ENCODE results near the gene SEMA3D. TPM values are rescaled to one million over a fixed set of nuclear protein-coding genes. Genes with fewer than 3 reads are reported as not detected.

SEMA3D gene
- not detected for polyA plus RNA-seq (2012; ENCODE audit: missing spikeins)

GRCh38 chr7:85186521-85187241 is at the start of gene SEMA3D:
TSS of gene SEMA3D (minus strand) at chr7:85187056. CDS start at chr7:85121891, 65,165 bp downstream.
- FAIRE-seq = peak; percentile 62
- TF ChIP-seq TAF1 (IDR thresholded peaks at IDR 0.05; ENCODE audit: borderline replicate concordance, low read depth, low read length) = no peak
- peak; percentile 41 for DNase-seq (ENCODE audit: insufficient read length)

- no peak for FAIRE-seq
- no peak for TF ChIP-seq POLR2AphosphoS5 (IDR thresholded peaks at IDR 0.05; ENCODE audit: low read depth, low read length)
- no peak for TF ChIP-seq POLR2A (IDR thresholded peaks at IDR 0.05; ENCODE audit: low read depth, low read length)
- TF ChIP-seq TAF1 (IDR thresholded peaks at IDR 0.05; ENCODE audit: borderline replicate concordance, low read depth, low read length) = no peak
- no peak for DNase-seq (ENCODE audit: insufficient read length)
These were observed 47.9 kb upstream of the SEMA3D start for GRCh38 chr7:85234730-85235129.

GRCh38 chr7:85232068-85232467 is 45.2 kb upstream of the SEMA3D start:
- DNase-seq (ENCODE audit: insufficient read length) = no peak
- no peak for FAIRE-seq
- TF ChIP-seq POLR2AphosphoS5 (IDR thresholded peaks at IDR 0.05; ENCODE audit: low read depth, low read length) = no peak
- TF ChIP-seq POLR2A (IDR thresholded peaks at IDR 0.05; ENCODE audit: low read depth, low read length) = no peak
- no peak for TF ChIP-seq TAF1 (IDR thresholded peaks at IDR 0.05; ENCODE audit: borderline replicate concordance, low read depth, low read length)

- DNase-seq (ENCODE audit: insufficient read length) = no peak
- no peak for FAIRE-seq
- TF ChIP-seq POLR2AphosphoS5 (IDR thresholded peaks at IDR 0.05; ENCODE audit: low read depth, low read length) (no peak), POLR2A (IDR thresholded peaks at IDR 0.05; ENCODE audit: low read depth, low read length) (no peak), TAF1 (IDR thresholded peaks at IDR 0.05; ENCODE audit: borderline replicate concordance, low read depth, low read length) (no peak)
These were observed 43.8 kb upstream of the SEMA3D start for GRCh38 chr7:85230623-85231022.

GRCh38 chr7:85229544-85229943 is 42.7 kb upstream of the SEMA3D start:
- DNase-seq (ENCODE audit: insufficient read length) (no peak), FAIRE-seq (no peak)
- TF ChIP-seq POLR2AphosphoS5 (IDR thresholded peaks at IDR 0.05; ENCODE audit: low read depth, low read length) (no peak), POLR2A (IDR thresholded peaks at IDR 0.05; ENCODE audit: low read depth, low read length) (no peak), TAF1 (IDR thresholded peaks at IDR 0.05; ENCODE audit: borderline replicate concordance, low read depth, low read length) (no peak)

GRCh38 chr7:85226361-85227085 is 39.7 kb upstream of the SEMA3D start:
- DNase-seq (ENCODE audit: insufficient read length) (no peak), FAIRE-seq (no peak)
- TF ChIP-seq POLR2A (IDR thresholded peaks at IDR 0.05; ENCODE audit: low read depth, low read length) (no peak), POLR2AphosphoS5 (IDR thresholded peaks at IDR 0.05; ENCODE audit: low read depth, low read length) (no peak), TAF1 (IDR thresholded peaks at IDR 0.05; ENCODE audit: borderline replicate concordance, low read depth, low read length) (no peak)

GRCh38 chr7:85224171-85224570 is 37.3 kb upstream of the SEMA3D start:
- no peak for TF ChIP-seq POLR2A (IDR thresholded peaks at IDR 0.05; ENCODE audit: low read depth, low read length)
- TF ChIP-seq POLR2AphosphoS5 (IDR thresholded peaks at IDR 0.05; ENCODE audit: low read depth, low read length) = no peak
- TF ChIP-seq TAF1 (IDR thresholded peaks at IDR 0.05; ENCODE audit: borderline replicate concordance, low read depth, low read length) = no peak
- DNase-seq (ENCODE audit: insufficient read length) (no peak), FAIRE-seq (no peak)

- DNase-seq (ENCODE audit: insufficient read length) (no peak), FAIRE-seq (no peak)
- TF ChIP-seq TAF1 (IDR thresholded peaks at IDR 0.05; ENCODE audit: borderline replicate concordance, low read depth, low read length) = no peak
- TF ChIP-seq POLR2AphosphoS5 (IDR thresholded peaks at IDR 0.05; ENCODE audit: low read depth, low read length) = no peak
- no peak for TF ChIP-seq POLR2A (IDR thresholded peaks at IDR 0.05; ENCODE audit: low read depth, low read length)
These were observed 35.7 kb upstream of the SEMA3D start for GRCh38 chr7:85222522-85222921.

- TF ChIP-seq POLR2A (IDR thresholded peaks at IDR 0.05; ENCODE audit: low read depth, low read length) = no peak
- TF ChIP-seq POLR2AphosphoS5 (IDR thresholded peaks at IDR 0.05; ENCODE audit: low read depth, low read length) = no peak
- no peak for TF ChIP-seq TAF1 (IDR thresholded peaks at IDR 0.05; ENCODE audit: borderline replicate concordance, low read depth, low read length)
- no peak for FAIRE-seq
These were observed 34.9 kb upstream of the SEMA3D start for GRCh38 chr7:85221796-85222195.

GRCh38 chr7:85220651-85221050 is 33.8 kb upstream of the SEMA3D start:
- DNase-seq (ENCODE audit: insufficient read length) = no peak
- TF ChIP-seq POLR2A (IDR thresholded peaks at IDR 0.05; ENCODE audit: low read depth, low read length) (no peak), TAF1 (IDR thresholded peaks at IDR 0.05; ENCODE audit: borderline replicate concordance, low read depth, low read length) (no peak), POLR2AphosphoS5 (IDR thresholded peaks at IDR 0.05; ENCODE audit: low read depth, low read length) (no peak)
- no peak for FAIRE-seq

More at GRCh38 chr7:85221796-85222195, 34.9 kb upstream of the SEMA3D start:
- DNase-seq (ENCODE audit: insufficient read length) = no peak

- DNase-seq (ENCODE audit: insufficient read length) (no peak), FAIRE-seq (no peak)
These were observed 33.2 kb upstream of the SEMA3D start for GRCh38 chr7:85220023-85220422.

GRCh38 chr7:85217085-85217484 is 30.2 kb upstream of the SEMA3D start:
- no peak for DNase-seq (ENCODE audit: insufficient read length)
- no peak for FAIRE-seq
- TF ChIP-seq POLR2AphosphoS5 (IDR thresholded peaks at IDR 0.05; ENCODE audit: low read depth, low read length) = no peak
- TF ChIP-seq POLR2A (IDR thresholded peaks at IDR 0.05; ENCODE audit: low read depth, low read length) = no peak
- no peak for TF ChIP-seq TAF1 (IDR thresholded peaks at IDR 0.05; ENCODE audit: borderline replicate concordance, low read depth, low read length)

More at GRCh38 chr7:85220023-85220422, 33.2 kb upstream of the SEMA3D start:
- TF ChIP-seq TAF1 (IDR thresholded peaks at IDR 0.05; ENCODE audit: borderline replicate concordance, low read depth, low read length) (no peak), POLR2A (IDR thresholded peaks at IDR 0.05; ENCODE audit: low read depth, low read length) (no peak), POLR2AphosphoS5 (IDR thresholded peaks at IDR 0.05; ENCODE audit: low read depth, low read length) (no peak)
